Activated naive CD4-positive, alpha-beta T cell treated with anti-CD3 and anti-CD28 coated beads, Interleukin-2, amount 50 U/mL, for 24 hours (primary cell): ENCODE results near the gene IL11RA.

Experiments used
- H3K27ac Mint-ChIP-seq: one replicate; pipeline ENCODE4 v1.8.0; 2021; ENCODE audit warnings: mild to moderate bottlenecking, mixed read lengths
- H3K27me3 Mint-ChIP-seq: one replicate; pipeline ENCODE4 v1.8.0; 2021; ENCODE audit warnings: mixed read lengths
- H3K36me3 Mint-ChIP-seq: one replicate; pipeline ENCODE4 v1.8.0; 2021; ENCODE audit warnings: mixed read lengths
- H3K4me1 Mint-ChIP-seq: one replicate; pipeline ENCODE4 v1.8.0; 2021; ENCODE audit warnings: mixed read lengths
- H3K4me3 Mint-ChIP-seq: one replicate; pipeline ENCODE4 v1.8.0; 2021; ENCODE audit warnings: mild to moderate bottlenecking, mixed read lengths
- H3K9me3 Mint-ChIP-seq: one replicate; pipeline ENCODE4 v1.8.0; 2021; ENCODE audit warnings: mixed read lengths

The IL11RA gene

GRCh38 chr9:34686231-34686630 lies 34.2 kb downstream of the IL11RA start:
- H3K27ac Mint-ChIP-seq = no peak overlapping the region
- H3K27me3 Mint-ChIP-seq = no peaks in the 10 kb centered on the region
- H3K9me3 Mint-ChIP-seq = no peaks in the 10 kb centered on the region
- H3K4me1 Mint-ChIP-seq = peaks cover 8% of the 10 kb centered on the region
- H3K36me3 Mint-ChIP-seq = no peaks in the 10 kb centered on the region
- no peak overlapping the region for H3K4me3 Mint-ChIP-seq

GRCh38 chr9:34686732-34687131 lies 34.7 kb downstream of the IL11RA start:
- Mint-ChIP-seq H3K4me1 (peaks cover 8% of the 10 kb centered on the region), H3K27ac (no peak overlapping the region), H3K36me3 (no peaks in the 10 kb centered on the region), H3K4me3 (no peak overlapping the region), H3K27me3 (no peaks in the 10 kb centered on the region), H3K9me3 (no peaks in the 10 kb centered on the region)

DNA sequence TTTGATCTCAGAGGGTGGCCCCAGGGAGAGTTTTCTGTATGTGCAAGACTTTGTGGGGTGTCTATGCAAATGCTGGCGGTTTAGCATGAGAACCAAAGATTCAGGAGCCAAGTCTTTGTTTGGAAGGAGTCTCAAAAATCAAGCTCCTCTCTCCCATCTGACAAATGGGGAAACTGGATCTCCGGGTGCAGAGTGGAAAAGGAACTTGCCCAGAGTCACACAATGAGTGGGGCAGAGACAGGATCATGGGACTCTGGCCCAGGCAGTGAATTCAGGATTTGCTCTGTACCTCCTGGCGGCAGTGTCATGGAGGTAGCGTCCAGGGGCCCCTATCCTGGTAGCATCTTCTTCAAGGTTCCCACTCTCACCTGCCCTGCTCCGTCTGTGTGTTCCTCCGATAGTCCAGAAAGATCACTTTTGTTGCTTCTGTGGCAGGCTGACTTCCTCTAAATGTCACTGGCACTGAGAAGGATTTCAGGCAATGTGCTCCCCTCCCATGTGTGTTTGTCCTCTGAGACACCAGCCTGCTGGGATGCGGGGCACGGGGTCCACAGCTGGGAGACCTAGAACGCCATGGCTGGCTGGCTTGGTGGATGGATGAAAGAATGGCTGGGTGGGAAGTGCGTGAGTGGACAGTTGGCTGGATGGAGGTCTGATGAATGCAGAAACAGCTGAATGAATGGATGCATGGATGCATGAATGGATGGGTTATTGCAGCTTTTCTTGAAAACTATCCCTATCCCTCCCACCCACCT lies 35.5 kb downstream of the IL11RA start:
- H3K9me3 Mint-ChIP-seq = no peaks in the 10 kb centered on the region
- no peaks in the 10 kb centered on the region for H3K27me3 Mint-ChIP-seq
- H3K4me3 Mint-ChIP-seq = no peak overlapping the region
- H3K27ac Mint-ChIP-seq = no peak overlapping the region
- H3K4me1 Mint-ChIP-seq = peaks cover 8% of the 10 kb centered on the region
- no peaks in the 10 kb centered on the region for H3K36me3 Mint-ChIP-seq

GRCh38 chr9:34688329-34689115 lies 36.5 kb downstream of the IL11RA start:
- Mint-ChIP-seq H3K4me1 (peaks cover 8% of the 10 kb centered on the region), H3K4me3 (no peak overlapping the region), H3K9me3 (no peaks in the 10 kb centered on the region), H3K36me3 (no peaks in the 10 kb centered on the region), H3K27ac (no peak overlapping the region), H3K27me3 (no peaks in the 10 kb centered on the region)

- Mint-ChIP-seq H3K4me3 (no peak overlapping the region), H3K27ac (no peak overlapping the region), H3K9me3 (no peaks in the 10 kb centered on the region), H3K27me3 (no peaks in the 10 kb centered on the region), H3K4me1 (peaks cover 4% of the 10 kb centered on the region), H3K36me3 (no peaks in the 10 kb centered on the region)
Measured at GRCh38 chr9:34689116-34689470, 37.1 kb downstream of the IL11RA start.

DNA sequence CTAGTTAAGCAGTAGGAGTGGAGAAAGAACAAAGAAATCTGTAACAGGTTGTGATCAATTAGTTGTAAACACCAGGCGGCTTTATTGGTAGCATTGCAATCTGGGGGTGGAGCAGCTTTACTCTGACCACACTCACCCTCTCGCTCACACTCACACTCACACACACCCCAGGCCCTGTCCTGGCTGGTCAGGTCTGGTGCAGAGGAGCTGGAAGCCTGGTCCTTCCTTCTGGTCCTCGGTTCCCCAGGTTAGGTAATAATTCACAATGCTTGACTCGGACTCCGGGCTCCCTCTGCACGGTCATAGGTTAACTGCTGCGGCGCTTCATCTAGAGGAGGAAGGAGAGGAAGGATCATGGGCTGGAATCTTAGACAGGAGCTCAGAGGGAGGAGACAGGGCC lies 37.5 kb downstream of the IL11RA start:
- Mint-ChIP-seq H3K9me3 (no peaks in the 10 kb centered on the region), H3K4me3 (no peak overlapping the region), H3K27me3 (no peaks in the 10 kb centered on the region), H3K4me1 (no peaks in the 10 kb centered on the region), H3K27ac (no peak overlapping the region), H3K36me3 (no peaks in the 10 kb centered on the region)

- Mint-ChIP-seq H3K4me1 (no peaks in the 10 kb centered on the region), H3K27me3 (no peaks in the 10 kb centered on the region), H3K9me3 (no peaks in the 10 kb centered on the region), H3K4me3 (no peak within 1 kb of the TSS), H3K27ac (no peak within 1 kb of the TSS), H3K36me3 (no peaks in the 10 kb centered on the region)
Measured at GRCh38 chr9:34690983-34691935, 39.3 kb downstream of the IL11RA start, which contains the start of gene CCL19. TSS of gene CCL19 (minus strand) at chr9:34691276. CDS start at chr9:34691139, 137 bp downstream.

- no peaks in the 10 kb centered on the region for H3K9me3 Mint-ChIP-seq
- no peaks in the 10 kb centered on the region for H3K36me3 Mint-ChIP-seq
- H3K4me1 Mint-ChIP-seq = no peaks in the 10 kb centered on the region
- H3K27ac Mint-ChIP-seq = no peak overlapping the region
- no peaks in the 10 kb centered on the region for H3K27me3 Mint-ChIP-seq
- H3K4me3 Mint-ChIP-seq = no peak overlapping the region
Measured at GRCh38 chr9:34691936-34692315, 39.9 kb downstream of the IL11RA start.

DNA sequence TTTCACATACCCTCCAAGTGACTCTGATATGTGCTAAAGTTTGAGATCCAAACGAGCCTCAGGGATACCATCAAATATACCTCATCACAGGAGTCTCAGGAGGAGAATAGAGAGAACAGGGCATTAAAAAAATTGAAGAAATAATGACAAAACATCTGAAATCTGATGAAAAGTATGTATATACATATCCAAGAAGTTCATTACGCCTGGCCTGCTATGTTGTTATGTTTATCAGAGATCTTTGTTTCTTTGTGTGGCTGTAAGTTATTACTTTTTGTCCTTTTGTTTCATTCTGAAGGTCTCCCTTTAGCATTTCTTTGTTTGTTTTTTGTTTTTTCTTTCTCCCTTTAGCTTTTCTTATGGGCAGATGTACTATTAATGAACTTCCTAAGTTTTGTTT lies 41.6 kb downstream of the IL11RA start:
- Mint-ChIP-seq H3K9me3 (no peaks in the 10 kb centered on the region), H3K27ac (no peak overlapping the region), H3K36me3 (no peaks in the 10 kb centered on the region), H3K4me3 (no peak overlapping the region), H3K27me3 (no peaks in the 10 kb centered on the region), H3K4me1 (no peaks in the 10 kb centered on the region)

DNA sequence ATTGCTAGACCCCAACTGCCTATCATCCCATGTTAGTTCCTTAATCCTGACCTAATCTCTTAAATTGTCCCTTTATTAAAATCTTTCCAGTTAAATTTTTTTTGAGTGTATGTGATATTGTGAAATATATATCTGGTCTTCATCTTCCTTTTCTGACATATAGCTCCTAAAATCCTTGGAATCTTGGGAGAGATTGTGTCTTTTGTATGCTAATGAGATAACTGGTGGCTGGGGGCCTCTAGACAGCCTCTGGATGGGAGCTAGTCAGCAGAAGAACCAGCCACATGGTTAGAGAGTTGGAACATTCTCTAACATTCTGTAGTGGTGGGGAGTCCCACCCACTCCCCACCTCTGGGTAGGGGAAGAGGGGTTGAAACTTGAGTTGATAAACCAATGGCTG lies 42.8 kb downstream of the IL11RA start:
- Mint-ChIP-seq H3K4me1 (no peaks in the 10 kb centered on the region), H3K4me3 (no peak overlapping the region), H3K9me3 (no peaks in the 10 kb centered on the region), H3K27ac (no peak overlapping the region), H3K36me3 (no peaks in the 10 kb centered on the region), H3K27me3 (no peaks in the 10 kb centered on the region)

DNA sequence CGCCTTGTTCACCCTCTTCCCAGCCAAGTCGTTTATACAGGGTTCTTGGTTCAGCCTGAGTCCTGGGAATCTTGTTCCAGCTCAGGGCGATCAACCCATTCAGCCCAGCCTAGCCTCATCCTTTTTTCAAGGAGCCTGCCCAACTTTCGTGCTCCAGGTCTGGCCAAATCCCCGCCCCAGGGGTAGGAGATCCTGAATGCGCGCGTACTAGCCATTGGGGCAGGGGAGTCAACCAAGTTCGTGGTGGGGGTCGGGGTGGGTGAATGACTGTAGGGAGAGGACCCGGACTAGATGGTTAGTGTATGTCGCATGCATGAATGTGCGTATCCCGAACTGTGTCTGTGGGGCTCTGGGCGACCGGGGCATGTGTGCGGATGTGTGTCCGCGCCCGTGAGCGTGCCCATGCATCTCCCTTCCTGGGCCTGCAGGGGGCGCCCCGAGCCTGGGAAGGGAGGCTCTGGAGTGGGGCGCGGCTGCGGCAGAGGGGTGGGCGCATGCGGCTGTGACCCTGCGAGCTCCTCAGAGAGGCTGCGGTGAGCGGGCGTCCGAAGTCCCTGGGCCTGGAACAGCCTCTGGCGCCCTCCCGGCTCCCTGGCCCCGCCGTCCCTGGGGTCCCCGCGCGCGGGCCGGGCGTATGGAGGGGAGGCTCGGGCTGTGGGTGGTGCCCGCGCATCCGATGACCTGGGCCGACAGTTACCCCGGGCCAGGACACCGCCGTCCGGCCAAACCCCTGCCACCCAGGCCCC lies 49.2 kb downstream of the IL11RA start:
- Mint-ChIP-seq H3K4me1 (peaks cover 10% of the 10 kb centered on the region), H3K4me3 (peak overlapping the region; percentile 27), H3K27ac (no peak overlapping the region)

GRCh38 chr9:34701769-34702736 lies 50.1 kb downstream of the IL11RA start:
- peaks cover 3% of the 10 kb centered on the region for H3K27me3 Mint-ChIP-seq
- H3K36me3 Mint-ChIP-seq = no peaks in the 10 kb centered on the region
- peak overlapping the region; percentile 73 for H3K4me3 Mint-ChIP-seq
- H3K4me1 Mint-ChIP-seq = peaks cover 10% of the 10 kb centered on the region
- H3K27ac Mint-ChIP-seq = peak overlapping the region; percentile 24
- no peaks in the 10 kb centered on the region for H3K9me3 Mint-ChIP-seq

More for the DNA sequence above, 49.2 kb downstream of the IL11RA start:
- H3K27me3 Mint-ChIP-seq = peaks cover 3% of the 10 kb centered on the region
- H3K36me3 Mint-ChIP-seq = no peaks in the 10 kb centered on the region
- no peaks in the 10 kb centered on the region for H3K9me3 Mint-ChIP-seq

- H3K9me3 Mint-ChIP-seq = no peaks in the 10 kb centered on the region
- H3K36me3 Mint-ChIP-seq = no peaks in the 10 kb centered on the region
- H3K27ac Mint-ChIP-seq = no peak overlapping the region
- no peaks in the 10 kb centered on the region for H3K27me3 Mint-ChIP-seq
- H3K4me3 Mint-ChIP-seq = no peak overlapping the region
- peaks cover under 1% of the 10 kb centered on the region for H3K4me1 Mint-ChIP-seq
Measured at GRCh38 chr9:34707130-34707529, 55.1 kb downstream of the IL11RA start.
